ENCODE data around the gene IER5.

IER5 gene

DNA sequence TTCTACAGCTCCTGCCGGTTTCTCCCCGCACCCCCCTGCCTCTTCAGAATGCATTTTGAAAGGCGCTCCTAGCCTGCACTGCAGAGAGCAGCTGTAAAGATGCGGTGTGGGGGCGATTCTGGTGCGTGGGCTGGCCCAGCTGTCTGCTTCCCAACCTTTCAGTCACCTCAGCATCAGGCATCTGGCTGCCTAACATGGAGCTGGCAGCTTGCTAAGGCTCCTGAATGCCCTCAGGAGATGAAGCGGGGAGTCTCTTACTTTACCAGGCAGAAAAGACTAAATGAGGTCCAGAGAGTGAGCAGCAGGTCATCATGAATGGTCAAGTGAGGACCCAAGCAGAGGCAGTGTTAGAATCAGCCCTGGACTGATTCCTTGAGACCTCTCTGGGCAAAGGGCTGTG lies 8.7 kb downstream of the IER5 start:
- no peak overlapping the region for H3K27ac ChIP-seq (ENCODE audit: low read length)
- no peak overlapping the region for H3K9ac ChIP-seq (ENCODE audit: low read length in 2 of 2)
- H3K4me1 ChIP-seq (ENCODE audit: control insufficient read depth, insufficient read depth, low read length) = peaks cover 33% of the 10 kb centered on the region
- H3K9me3 ChIP-seq (ENCODE audit: control insufficient read depth in 2 of 2, low read length in 2 of 2) = no peaks in the 10 kb centered on the region
- H3K27me3 ChIP-seq (ENCODE audit: control insufficient read depth in 1 of 2, insufficient read depth in 2 of 2, low read length in 2 of 2) = no peaks in the 10 kb centered on the region
- H3K36me3 ChIP-seq (ENCODE audit: control insufficient read depth in 2 of 2, insufficient read depth in 2 of 2, low read length in 2 of 2) = no peaks in the 10 kb centered on the region
- H3K4me3 ChIP-seq (ENCODE audit: low read length in 2 of 2) = no peak overlapping the region

DNA sequence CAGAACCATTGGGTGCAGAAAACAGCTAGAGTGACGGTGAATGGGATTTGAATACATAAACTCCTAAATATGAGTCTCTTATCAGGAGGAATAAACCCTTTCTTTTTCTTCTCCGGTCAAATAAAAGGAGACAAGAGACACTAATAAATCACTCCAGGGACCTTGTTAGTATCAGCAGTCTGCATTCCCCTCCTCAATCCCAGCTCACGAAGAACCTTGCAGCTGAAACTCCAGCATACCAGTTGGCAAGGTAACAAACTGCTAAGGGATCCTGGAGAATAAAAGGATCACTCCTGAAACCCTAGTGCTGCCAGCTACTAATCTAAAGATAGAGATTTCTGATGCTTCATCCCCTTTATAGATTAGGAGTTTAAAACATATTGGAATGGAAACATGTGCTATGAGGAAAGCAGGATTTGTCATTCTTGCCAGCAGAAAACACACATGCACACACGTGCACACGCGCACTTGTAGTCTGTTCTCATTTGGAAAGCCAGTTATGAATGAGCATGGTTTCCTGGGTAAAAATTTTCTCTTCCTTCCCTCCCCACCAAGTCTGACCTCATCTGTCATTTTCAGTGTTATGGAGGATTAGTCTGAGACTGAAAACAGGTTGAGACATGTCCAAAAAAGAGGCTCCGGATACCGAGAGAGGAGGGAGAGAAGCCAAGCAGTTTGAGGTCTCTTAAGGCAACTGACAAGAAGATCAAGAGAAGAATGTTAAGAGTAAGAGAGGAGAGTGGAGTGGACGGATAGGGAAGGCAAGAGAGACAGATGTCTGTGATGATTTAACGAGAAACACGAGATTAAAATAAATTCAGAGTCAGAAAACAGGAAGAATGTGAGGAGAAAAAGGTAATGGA lies 10.9 kb downstream of the IER5 start:
- H3K36me3 ChIP-seq (ENCODE audit: control insufficient read depth in 2 of 2, insufficient read depth in 2 of 2, low read length in 2 of 2) = no peaks in the 10 kb centered on the region
- no peak overlapping the region for H3K4me3 ChIP-seq (ENCODE audit: low read length in 2 of 2)
- H3K27ac ChIP-seq (ENCODE audit: low read length) = no peak overlapping the region
- H3K27me3 ChIP-seq (ENCODE audit: control insufficient read depth in 1 of 2, insufficient read depth in 2 of 2, low read length in 2 of 2) = no peaks in the 10 kb centered on the region
- no peaks in the 10 kb centered on the region for H3K9me3 ChIP-seq (ENCODE audit: control insufficient read depth in 2 of 2, low read length in 2 of 2)
- no peak overlapping the region for H3K9ac ChIP-seq (ENCODE audit: low read length in 2 of 2)
- peaks cover 40% of the 10 kb centered on the region for H3K4me1 ChIP-seq (ENCODE audit: control insufficient read depth, insufficient read depth, low read length)

DNA sequence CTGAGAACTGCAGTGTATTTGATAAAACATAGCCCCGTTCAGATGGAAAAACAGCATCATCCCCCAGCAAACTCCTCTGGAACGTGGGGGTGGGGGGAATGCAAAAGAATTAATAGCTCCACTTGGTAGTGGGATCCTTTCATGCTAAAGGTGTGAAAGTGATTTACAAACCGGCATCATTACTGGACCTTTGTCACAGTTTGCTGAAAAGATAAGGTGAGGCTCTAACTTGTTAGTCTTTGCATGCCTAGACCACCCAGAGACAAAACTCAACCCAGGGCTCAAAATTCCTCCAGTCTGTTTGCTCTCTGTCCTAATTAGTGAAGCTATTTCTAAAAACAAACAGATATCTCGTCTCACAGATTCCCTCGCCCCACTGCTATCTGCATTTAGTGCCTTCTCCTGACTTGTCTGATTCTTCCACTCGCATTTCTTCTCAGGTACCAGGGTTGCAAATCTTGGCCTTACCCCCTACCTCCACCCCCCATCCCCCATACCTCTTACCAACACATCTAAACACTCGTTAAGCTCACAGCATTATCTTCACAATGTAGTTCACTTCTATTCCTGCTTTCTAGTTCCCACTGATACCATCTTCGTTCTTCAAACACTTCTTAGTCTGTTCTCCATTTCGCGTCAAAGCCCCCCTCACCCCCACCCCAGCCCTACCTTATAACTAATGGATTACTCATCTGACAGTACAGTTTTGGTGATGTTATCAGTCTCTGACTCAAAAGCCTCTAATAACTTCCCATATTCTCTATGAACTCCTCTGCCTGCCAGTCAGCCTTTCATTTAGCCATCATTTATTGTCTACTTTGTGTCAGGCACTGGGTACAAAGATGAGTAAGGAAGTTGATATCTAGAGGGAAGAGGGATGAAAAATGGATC lies 11.8 kb downstream of the IER5 start:
- Histone ChIP-seq H3K27ac (ENCODE audit: low read length) (no peak overlapping the region), H3K4me1 (ENCODE audit: control insufficient read depth, insufficient read depth, low read length) (peaks cover 37% of the 10 kb centered on the region), H3K4me3 (ENCODE audit: low read length in 2 of 2) (no peak overlapping the region), H3K9me3 (ENCODE audit: control insufficient read depth in 2 of 2, low read length in 2 of 2) (no peaks in the 10 kb centered on the region), H3K27me3 (ENCODE audit: control insufficient read depth in 1 of 2, insufficient read depth in 2 of 2, low read length in 2 of 2) (no peaks in the 10 kb centered on the region), H3K36me3 (ENCODE audit: control insufficient read depth in 2 of 2, insufficient read depth in 2 of 2, low read length in 2 of 2) (no peaks in the 10 kb centered on the region), H3K9ac (ENCODE audit: low read length in 2 of 2) (no peak overlapping the region)

DNA sequence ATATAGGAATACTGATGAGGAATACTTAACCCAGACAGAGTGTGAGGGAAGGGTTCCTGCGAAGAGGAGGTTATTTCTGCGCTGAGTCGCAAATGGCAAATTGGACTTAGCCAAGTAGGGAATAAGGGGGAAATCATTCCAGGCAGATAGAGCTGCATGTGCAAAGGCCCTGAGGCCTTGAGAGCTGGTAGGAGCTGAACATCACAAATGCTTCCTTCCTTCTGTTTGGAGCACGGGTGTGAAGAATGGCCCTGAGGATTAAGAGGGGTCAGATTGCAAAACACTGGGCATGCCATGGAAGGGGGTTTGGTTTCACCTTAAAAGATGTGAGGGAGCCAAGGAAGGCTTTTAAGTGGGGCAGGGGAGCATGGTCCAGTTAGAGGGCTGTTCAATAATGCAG lies 12.4 kb downstream of the IER5 start:
- Histone ChIP-seq H3K9ac (ENCODE audit: low read length in 2 of 2) (no peak overlapping the region), H3K4me1 (ENCODE audit: control insufficient read depth, insufficient read depth, low read length) (peaks cover 35% of the 10 kb centered on the region), H3K27ac (ENCODE audit: low read length) (no peak overlapping the region), H3K4me3 (ENCODE audit: low read length in 2 of 2) (no peak overlapping the region), H3K9me3 (ENCODE audit: control insufficient read depth in 2 of 2, low read length in 2 of 2) (no peaks in the 10 kb centered on the region), H3K36me3 (ENCODE audit: control insufficient read depth in 2 of 2, insufficient read depth in 2 of 2, low read length in 2 of 2) (no peaks in the 10 kb centered on the region), H3K27me3 (ENCODE audit: control insufficient read depth in 1 of 2, insufficient read depth in 2 of 2, low read length in 2 of 2) (no peaks in the 10 kb centered on the region)

DNA sequence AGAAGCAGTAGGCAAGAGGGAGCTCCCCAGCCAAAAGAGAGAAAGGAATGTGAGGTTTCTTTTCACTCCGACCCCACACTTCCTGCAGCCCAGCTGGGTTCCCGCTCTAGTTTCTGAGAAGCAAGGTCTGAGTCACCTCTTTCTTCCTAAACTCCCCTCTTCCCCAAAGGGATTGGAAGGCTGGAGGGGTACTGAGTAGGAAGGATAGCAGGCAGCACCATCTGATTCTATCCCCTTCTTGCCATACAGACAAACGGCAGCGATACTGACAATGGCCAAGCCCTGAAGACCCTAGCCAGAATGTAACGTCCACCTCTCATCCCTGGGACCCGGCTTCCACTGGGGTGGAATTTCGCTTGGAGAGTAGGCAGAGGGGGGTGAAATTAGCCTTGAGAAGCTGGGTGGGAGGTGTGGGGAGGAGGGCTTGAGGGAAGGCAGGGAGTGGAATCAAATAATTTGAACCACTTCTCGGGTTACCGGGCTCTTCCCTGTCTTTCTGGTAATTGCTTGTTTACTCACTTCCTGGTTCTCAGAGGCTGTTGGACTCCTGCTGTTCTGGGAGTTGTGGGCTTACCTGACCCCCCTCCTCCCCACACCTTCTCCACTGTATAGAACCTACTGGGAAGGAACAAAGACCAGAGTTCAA lies 13.2 kb downstream of the IER5 start:
- H3K27me3 ChIP-seq (ENCODE audit: control insufficient read depth in 1 of 2, insufficient read depth in 2 of 2, low read length in 2 of 2) = no peaks in the 10 kb centered on the region
- no peak overlapping the region for H3K27ac ChIP-seq (ENCODE audit: low read length)
- no peaks in the 10 kb centered on the region for H3K36me3 ChIP-seq (ENCODE audit: control insufficient read depth in 2 of 2, insufficient read depth in 2 of 2, low read length in 2 of 2)
- H3K9me3 ChIP-seq (ENCODE audit: control insufficient read depth in 2 of 2, low read length in 2 of 2) = no peaks in the 10 kb centered on the region
- H3K4me1 ChIP-seq (ENCODE audit: control insufficient read depth, insufficient read depth, low read length) = peaks cover 31% of the 10 kb centered on the region
- no peak overlapping the region for H3K4me3 ChIP-seq (ENCODE audit: low read length in 2 of 2)
- no peak overlapping the region for H3K9ac ChIP-seq (ENCODE audit: low read length in 2 of 2)

DNA sequence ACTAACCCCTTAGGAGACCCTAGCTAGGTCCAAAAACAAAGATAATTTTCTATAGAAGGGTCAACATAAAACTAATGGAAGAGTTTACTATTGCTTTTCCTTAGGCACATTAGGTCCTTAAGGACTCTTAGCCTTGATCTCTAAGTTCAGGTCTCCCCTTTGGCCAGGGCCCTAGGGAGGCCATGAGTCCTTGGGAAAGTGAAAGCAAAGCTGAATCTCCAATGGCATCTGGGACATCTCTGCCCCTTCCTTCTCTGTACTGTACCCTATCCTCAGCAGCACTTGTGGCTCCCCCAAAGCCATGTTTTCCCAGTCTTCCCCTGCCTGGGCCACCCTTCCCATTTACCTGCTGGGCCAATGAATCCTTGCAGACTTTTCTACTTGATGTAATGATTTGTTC lies 14.3 kb downstream of the IER5 start:
- Histone ChIP-seq H3K4me3 (ENCODE audit: low read length in 2 of 2) (no peak overlapping the region), H3K9ac (ENCODE audit: low read length in 2 of 2) (no peak overlapping the region), H3K9me3 (ENCODE audit: control insufficient read depth in 2 of 2, low read length in 2 of 2) (no peaks in the 10 kb centered on the region), H3K27ac (ENCODE audit: low read length) (no peak overlapping the region), H3K27me3 (ENCODE audit: control insufficient read depth in 1 of 2, insufficient read depth in 2 of 2, low read length in 2 of 2) (no peaks in the 10 kb centered on the region), H3K4me1 (ENCODE audit: control insufficient read depth, insufficient read depth, low read length) (peaks cover 23% of the 10 kb centered on the region), H3K36me3 (ENCODE audit: control insufficient read depth in 2 of 2, insufficient read depth in 2 of 2, low read length in 2 of 2) (no peaks in the 10 kb centered on the region)

DNA sequence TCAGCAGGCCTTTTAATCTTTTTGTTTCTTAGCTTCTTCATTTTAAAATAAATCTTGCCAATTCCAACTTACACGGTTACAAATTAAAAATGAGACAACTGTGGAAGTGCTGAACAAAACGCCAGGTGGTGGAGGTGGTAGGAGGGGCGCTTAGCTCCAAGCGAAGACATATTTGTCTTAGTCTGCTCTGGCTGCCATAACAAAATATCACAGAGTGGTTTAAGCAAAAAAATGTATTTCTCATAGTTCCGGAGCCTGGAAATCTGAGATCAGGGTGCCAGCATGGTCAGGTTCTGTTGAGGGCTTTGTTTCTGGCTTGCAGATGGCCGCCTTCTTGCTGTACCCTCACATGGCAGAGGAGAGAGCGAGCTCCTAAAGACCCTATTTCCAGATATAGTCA lies 14.9 kb downstream of the IER5 start:
- peaks cover 23% of the 10 kb centered on the region for H3K4me1 ChIP-seq (ENCODE audit: control insufficient read depth, insufficient read depth, low read length)

DNA sequence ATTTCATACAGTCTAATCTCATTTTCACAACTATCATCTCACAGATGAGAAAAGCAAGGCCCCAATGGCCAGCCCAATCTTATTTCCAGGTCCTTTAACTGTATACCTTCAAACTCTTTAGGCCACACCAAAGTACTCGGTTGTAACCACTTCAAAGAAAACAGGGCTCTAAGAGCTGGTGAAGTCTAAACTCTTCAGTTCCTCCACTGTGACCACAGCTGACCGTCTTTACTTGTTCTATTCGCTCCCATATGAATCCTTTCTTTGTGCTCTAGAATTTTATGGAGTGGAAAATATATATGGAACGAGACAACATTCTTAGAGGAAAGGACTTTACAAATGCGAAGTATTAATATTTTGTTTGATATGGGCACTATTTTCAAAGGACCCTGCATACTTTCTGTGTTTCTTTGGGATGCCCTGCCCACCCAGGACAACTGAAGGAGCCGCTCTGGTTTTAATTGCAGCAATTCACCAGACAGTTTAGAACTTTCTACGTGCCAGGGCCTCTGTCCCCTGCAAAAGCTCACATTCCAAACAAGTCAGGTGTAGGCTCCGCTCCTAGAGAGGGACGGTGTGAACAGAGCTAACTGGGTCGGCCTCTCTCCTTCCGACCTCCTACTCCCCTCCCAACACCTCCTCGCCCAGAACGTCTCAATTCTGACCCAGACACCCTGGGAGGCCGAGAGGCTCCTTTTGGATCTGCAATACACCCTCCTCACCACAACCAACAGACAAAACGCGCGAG lies 15.7 kb downstream of the IER5 start:
- peak overlapping the region; percentile 77 to 82 for H3K4me3 ChIP-seq (ENCODE audit: low read length in 2 of 2)
- H3K9ac ChIP-seq (ENCODE audit: low read length in 2 of 2) = peak overlapping the region; percentile 74 to 75
- no peaks in the 10 kb centered on the region for H3K27me3 ChIP-seq (ENCODE audit: control insufficient read depth in 1 of 2, insufficient read depth in 2 of 2, low read length in 2 of 2)
- no peaks in the 10 kb centered on the region for H3K9me3 ChIP-seq (ENCODE audit: control insufficient read depth in 2 of 2, low read length in 2 of 2)
- no peaks in the 10 kb centered on the region for H3K36me3 ChIP-seq (ENCODE audit: control insufficient read depth in 2 of 2, insufficient read depth in 2 of 2, low read length in 2 of 2)
- peaks cover 23% of the 10 kb centered on the region for H3K4me1 ChIP-seq (ENCODE audit: control insufficient read depth, insufficient read depth, low read length)
- peak overlapping the region; percentile 76 for H3K27ac ChIP-seq (ENCODE audit: low read length)

More for the DNA sequence above, 14.9 kb downstream of the IER5 start:
- H3K9me3 ChIP-seq (ENCODE audit: control insufficient read depth in 2 of 2, low read length in 2 of 2) = no peaks in the 10 kb centered on the region
- no peak overlapping the region for H3K4me3 ChIP-seq (ENCODE audit: low read length in 2 of 2)
- no peaks in the 10 kb centered on the region for H3K36me3 ChIP-seq (ENCODE audit: control insufficient read depth in 2 of 2, insufficient read depth in 2 of 2, low read length in 2 of 2)
- no peak overlapping the region for H3K27ac ChIP-seq (ENCODE audit: low read length)
- no peaks in the 10 kb centered on the region for H3K27me3 ChIP-seq (ENCODE audit: control insufficient read depth in 1 of 2, insufficient read depth in 2 of 2, low read length in 2 of 2)
- H3K9ac ChIP-seq (ENCODE audit: low read length in 2 of 2) = no peak overlapping the region

DNA sequence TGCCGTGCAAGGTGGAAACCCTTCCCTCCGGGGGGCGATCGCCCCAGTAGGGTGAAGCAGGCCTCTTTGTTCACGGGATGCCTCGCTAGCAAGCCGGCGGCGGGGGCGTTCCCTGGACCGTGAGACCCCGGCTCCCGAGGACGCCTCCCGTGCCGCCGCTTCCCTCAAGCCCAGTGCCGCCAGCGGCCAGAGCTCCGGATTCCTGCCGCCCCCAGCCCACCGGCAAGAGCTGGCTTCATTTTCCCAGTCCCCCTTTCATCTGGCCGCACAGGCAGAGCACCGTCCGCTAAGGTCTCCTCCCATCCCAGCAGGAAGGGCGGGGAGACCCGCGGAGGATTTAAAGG lies 16.3 kb downstream of the IER5 start:
- peak overlapping the region; percentile 76 for H3K27ac ChIP-seq (ENCODE audit: low read length)
- no peaks in the 10 kb centered on the region for H3K9me3 ChIP-seq (ENCODE audit: control insufficient read depth in 2 of 2, low read length in 2 of 2)
- peaks cover 23% of the 10 kb centered on the region for H3K4me1 ChIP-seq (ENCODE audit: control insufficient read depth, insufficient read depth, low read length)

More for the DNA sequence above, 16.3 kb downstream of the IER5 start:
- peak overlapping the region; percentile 74 to 75 for H3K9ac ChIP-seq (ENCODE audit: low read length in 2 of 2)
- no peaks in the 10 kb centered on the region for H3K36me3 ChIP-seq (ENCODE audit: control insufficient read depth in 2 of 2, insufficient read depth in 2 of 2, low read length in 2 of 2)
- H3K27me3 ChIP-seq (ENCODE audit: control insufficient read depth in 1 of 2, insufficient read depth in 2 of 2, low read length in 2 of 2) = no peaks in the 10 kb centered on the region
- H3K4me3 ChIP-seq (ENCODE audit: low read length in 2 of 2) = peak overlapping the region; percentile 77 to 82
